ENCODE data around the gene ANKS1B. TPM values are rescaled to one million over a fixed set of nuclear protein-coding genes. Genes with fewer than 3 reads are reported as not detected.
"Not testable (repeated sequence)": the region's sequence is repeated elsewhere in the genome, so short reads cannot be mapped to it uniquely, and the experiment has no call there.

The ANKS1B gene
- polyA plus RNA-seq, 3 donors, result 4.2 to 5.4 (median 4.8) TPM

- DNase-seq, result no peak
Observed at GRCh38 chr12:99063182-99063581, 921.6 kb downstream of the ANKS1B start.

DNA sequence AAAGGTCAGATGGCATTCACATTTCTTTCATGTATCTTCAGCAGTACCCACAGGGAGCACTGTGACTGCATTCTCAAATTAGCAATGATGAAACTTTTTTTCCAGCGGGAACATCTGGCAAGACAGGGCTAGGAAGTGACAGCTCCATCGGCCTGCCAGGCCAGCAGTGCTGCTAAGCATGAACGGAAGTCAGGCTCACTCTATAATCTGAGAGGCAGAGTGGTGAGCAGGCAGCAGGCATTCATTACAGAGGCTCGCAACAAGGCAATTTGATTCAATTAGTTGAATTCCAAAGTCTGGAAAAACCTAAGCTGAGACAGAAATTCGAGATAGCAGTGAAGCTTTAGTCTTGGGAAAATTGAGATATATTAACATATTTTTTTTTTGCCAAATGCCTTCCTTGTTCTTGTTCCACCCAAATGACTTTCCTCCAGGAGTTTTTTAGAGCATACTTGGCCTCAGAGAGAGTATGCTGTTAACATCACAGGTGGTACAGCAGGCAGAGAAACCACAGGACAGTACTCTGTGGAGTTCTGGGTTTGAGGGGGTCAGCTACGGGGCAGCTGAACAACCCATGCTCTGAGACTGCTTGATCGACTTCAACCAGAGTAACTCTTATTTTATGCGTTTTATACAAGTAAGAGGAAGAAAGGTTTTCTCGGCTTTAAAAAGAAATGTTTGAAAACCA is 924.8 kb downstream of the ANKS1B start:
- DNase-seq, result peak; percentile 54

DNA sequence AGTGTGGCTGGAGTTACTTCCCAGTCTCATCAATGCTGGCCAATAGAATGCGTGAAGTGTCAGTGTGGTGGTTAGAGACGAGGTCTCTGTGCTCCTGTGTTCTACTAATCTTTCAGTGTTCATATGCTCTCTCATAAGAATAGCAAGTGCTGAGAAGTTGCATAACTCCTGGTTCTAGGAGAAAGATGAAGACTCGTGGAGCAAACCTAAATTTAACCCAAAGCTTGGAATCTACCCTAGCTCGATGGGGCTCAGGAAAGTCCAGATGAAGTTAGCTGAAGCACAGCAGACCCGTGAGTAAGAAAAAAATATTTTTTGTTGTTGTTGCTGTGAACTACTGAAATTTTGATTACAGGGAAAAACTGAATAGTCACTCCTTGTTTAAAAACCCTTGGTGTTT is 927.1 kb downstream of the ANKS1B start:
- no peak for DNase-seq

- DNase-seq, result no peak
Observed at GRCh38 chr12:99056186-99056585, 928.5 kb downstream of the ANKS1B start.

- no peak for DNase-seq
Observed at GRCh38 chr12:99055299-99055698, 929.4 kb downstream of the ANKS1B start.

DNA sequence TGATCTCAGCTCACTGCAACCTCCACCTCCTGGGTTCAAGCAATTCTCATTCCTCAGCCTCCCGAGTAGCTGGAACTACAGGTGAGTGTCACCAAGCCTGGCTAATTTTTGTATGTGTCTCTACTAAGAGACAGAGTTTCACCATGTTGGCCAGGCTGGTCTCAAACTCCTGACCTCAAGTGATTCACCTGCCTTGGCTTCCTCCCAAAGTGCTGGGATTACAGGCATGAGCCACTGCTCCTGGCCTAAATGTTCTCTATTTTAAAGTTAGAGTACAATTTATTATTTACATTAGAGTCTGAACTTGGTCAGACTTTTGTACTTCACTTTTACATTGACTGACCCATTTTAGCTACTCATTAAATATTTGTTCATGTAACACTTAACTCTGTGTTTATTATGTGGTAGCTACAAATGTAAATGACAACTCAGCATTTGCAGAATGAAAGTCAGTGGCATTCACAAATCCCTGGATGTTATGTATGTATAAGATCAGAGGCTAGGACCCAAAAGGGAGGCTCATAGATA is 930.1 kb downstream of the ANKS1B start:
- DNase-seq, result no peak

DNA sequence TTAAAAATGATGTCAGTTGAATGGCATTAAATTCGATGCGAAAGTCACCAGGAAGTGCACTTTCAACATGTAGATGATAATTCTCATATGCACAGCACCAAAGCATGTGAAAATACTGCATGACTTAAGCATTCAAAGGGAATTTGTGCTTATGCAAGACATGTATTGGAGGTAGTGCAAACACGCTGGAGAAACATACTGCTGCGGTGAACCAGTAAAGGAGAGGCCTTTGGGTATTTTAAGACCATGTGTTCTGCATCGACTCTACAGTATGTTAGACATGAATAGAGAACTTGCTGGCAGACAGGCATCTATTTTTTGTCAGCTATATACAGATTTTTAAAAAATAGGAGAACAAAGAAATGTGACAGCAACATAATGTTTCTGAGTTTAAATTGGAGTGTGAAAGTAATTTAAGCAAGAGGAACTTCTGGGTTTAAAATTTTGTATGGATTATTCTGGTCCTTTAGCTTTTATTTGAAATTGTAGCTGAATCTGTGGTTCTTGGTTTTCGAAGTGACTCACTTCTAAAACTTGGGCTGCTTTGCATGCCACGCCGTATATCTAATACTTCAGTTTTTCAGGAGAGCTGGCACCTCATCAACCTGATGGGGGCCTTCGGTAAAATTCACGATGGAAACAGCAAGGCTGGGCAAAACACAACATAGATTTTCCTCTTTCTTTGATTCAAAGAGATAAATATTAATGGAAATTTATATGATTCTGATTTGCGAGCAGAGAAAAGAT is 930.9 kb downstream of the ANKS1B start:
- DNase-seq, result no peak

GRCh38 chr12:99049774-99050173 is 935.0 kb downstream of the ANKS1B start:
- DNase-seq, result no peak

- no peak for DNase-seq
Observed at GRCh38 chr12:99045158-99045557, 939.6 kb downstream of the ANKS1B start.

DNA sequence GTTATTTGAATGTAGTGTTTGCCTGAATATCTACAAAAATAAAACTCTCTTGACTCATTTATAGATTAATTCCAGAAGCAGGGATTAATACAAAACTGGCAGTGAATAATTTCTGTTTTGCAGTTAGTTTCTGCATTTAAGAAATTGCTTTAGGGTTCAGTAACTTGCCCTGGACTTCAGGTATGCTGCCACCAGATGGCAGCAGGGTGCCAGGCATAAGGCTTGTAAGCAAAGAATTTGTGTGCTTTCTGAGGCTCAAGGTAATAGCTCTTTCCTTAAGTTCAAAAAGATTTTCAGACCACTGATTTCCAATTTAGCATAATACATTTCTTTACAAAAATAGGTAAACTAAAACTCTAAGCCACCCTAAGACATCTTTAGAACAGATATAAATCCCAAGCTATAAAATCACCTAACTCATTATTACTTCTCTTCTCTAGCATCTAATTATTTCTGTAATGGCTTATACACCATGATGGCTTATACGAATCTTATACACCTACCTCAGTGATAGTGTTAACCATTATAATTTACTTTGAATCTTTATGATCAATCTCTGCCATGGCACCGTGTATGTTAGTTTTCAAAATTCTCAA is 941.3 kb downstream of the ANKS1B start:
- DNase-seq, result peak; percentile 60

GRCh38 chr12:99042226-99042625 is 942.5 kb downstream of the ANKS1B start:
- DNase-seq, result no peak

GRCh38 chr12:99039367-99040120 is 945.2 kb downstream of the ANKS1B start:
- DNase-seq, result no peak

DNA sequence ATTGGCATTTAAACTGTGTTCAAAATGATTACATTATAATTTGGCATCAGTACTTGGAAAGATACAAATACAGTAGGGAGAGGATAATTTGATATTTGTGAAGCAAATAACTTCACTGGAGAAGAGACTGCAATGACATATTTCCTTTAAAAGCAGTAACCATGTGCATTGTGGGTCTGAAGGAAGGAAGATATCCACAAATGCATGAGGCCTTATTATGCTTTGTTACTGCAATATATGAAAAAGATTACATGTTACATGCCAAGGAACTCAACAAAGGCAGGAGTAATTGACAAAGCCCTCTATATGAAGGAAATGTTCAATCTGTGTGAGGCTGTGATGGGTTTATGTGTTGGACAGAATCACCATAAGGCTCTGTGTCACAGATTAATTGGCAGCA is 948.2 kb downstream of the ANKS1B start:
- no peak for DNase-seq

DNA sequence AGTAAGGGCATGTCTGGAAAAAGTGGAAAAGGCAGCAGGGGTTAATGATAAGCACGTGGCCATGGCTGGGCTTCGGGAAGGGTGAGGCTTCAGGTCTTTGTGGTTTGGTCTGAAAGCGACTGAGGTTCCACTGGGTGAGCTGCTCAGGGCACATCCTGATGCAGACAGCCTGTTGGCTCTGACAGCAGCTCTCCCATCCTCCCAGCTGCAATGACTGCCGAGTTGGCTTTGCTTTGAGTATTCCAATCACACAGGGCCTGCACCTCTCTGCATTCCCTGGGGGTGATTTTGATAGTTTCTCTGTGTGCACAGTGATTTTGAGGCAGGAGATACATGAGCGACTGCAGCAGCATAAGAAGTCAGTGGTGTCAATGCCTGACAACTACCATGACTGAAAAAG is 948.9 kb downstream of the ANKS1B start:
- no peak for DNase-seq

- DNase-seq, result not testable (repeated sequence)
Observed at GRCh38 chr12:99034201-99034600, 950.5 kb downstream of the ANKS1B start.

GRCh38 chr12:99029511-99030271 is 955.0 kb downstream of the ANKS1B start:
- DNase-seq, result peak; percentile 9

- no peak for DNase-seq
Observed at GRCh38 chr12:99027461-99027860, 957.3 kb downstream of the ANKS1B start.

GRCh38 chr12:99027055-99027393 is 957.7 kb downstream of the ANKS1B start:
- DNase-seq, result no peak

DNA sequence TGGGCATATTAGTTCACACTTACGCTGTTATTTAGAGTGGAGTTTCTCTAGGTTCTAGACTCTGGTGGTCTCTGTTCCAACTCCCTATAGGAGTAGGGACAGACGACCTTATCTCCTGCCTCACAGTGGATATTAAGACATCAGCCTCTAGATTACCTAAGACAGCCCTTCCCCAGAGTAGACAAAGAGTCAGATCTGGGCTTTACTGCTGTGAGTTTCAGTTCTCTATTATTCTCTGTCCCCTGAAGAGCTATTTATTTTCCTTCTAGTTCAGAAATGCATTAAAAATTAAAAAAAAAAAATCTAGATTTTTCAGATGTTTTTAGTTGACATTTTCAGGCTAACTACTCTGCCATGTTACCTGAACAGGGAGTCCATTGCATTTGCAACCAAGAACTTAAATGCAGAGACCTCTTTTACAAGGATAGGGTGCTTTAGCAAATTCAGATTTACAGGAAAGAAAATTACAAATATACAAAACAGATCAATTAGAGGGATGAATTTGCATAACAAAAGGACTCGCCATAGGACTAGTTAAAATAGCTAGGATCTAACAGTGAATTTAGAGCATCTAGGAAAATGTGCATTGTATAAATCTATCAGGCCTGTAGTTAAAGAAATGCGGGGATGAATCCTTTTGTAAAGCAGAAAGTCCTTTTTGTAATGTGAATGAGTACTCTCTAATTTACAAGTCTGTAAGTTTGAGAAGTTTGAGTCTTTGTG is 958.2 kb downstream of the ANKS1B start:
- no peak for DNase-seq

- DNase-seq, result no peak
Observed at GRCh38 chr12:99024870-99025269, 959.9 kb downstream of the ANKS1B start.

- no peak for DNase-seq
Observed at GRCh38 chr12:99024191-99024590, 960.5 kb downstream of the ANKS1B start.

Measured in renal pelvis (tissue), 4 donors.